ENCODE results near the gene OR7G1. TPM values are rescaled to one million over a fixed set of nuclear protein-coding genes. Genes with fewer than 3 reads are reported as not detected.
"Not testable (repeated sequence)": the region's sequence is repeated elsewhere in the genome, so short reads cannot be mapped to it uniquely, and the experiment has no call there.

The OR7G1 gene
- total and polyA plus RNA-seq, 4 donors = not detected

DNA sequence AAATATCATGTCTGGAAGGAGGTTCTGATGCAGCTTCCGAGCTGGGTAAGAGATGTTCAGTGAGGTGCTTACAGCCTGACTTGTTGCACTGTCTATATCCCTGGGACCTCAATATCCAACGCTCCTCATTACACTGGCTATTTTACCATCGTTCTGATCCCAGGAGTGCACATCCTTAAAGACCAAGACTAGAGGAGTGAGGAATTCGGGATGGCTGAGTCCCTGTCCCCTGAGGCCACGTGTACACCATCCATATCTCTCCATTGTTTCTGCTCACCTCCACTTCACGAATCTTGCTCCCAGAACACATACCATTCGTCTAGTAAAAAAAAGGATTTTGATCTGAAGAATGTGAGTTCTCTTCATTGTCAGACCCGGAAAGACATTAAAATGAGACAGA is 8.2 kb downstream of the OR7G1 start, which contains the start of gene OR7G2:
OR7G2 (minus strand) TSS at position 101 of the 400 bp plus-strand sequence. CDS start 4,232 bp downstream, outside the sequence.
- H3K27ac ChIP-seq (ENCODE audit: low read depth, low read length) = no peak within 1 kb of the TSS
- no CpG with 5 or more reads among the region's 8 CpGs for WGBS (ENCODE audit: insufficient coverage)
- no peaks in the 10 kb centered on the region for H3K27me3 ChIP-seq (ENCODE audit: control insufficient read depth, insufficient read depth, low read length)
- H3K4me1 ChIP-seq (ENCODE audit: control insufficient read depth, insufficient read depth, low read length) = no peaks in the 10 kb centered on the region
- no peaks in the 10 kb centered on the region for H3K36me3 ChIP-seq (ENCODE audit: control insufficient read depth, insufficient read depth, low read length)
- DNase-seq (ENCODE audit: low read depth in 4 of 6, low spot score in 6 of 6) = no peak
- H3K4me3 ChIP-seq (ENCODE audit: low read depth, low read length) = no peak within 1 kb of the TSS
- H3K9me3 ChIP-seq (ENCODE audit: control insufficient read depth, insufficient read depth, low read length) = no peaks in the 10 kb centered on the region

DNA sequence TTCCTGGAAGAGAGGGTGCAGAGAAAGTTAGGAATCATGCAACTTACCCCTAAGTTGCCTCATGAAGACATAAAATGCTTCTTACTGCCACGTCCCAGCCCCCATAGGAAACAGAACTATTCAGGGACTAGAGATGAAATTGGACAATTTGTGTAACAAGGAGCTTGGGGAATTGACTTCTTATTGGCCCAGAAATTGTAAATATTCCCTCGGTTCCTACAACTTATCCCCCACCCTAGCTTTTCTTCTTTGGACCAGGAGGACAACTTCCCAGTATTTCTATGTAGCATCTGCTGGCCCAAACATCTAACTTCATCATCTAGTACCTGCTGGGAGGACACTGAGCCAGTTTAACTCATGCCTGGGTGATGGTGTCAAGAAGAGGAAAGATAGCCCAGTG is 28.8 kb downstream of the OR7G1 start, which contains the start of gene OR1M1:
OR1M1 (plus strand) TSS at position 301 of the 400 bp plus-strand sequence. CDS start 6,184 bp downstream, outside the sequence.
- no peaks in the 10 kb centered on the region for H3K27me3 ChIP-seq (ENCODE audit: control insufficient read depth, insufficient read depth, low read length)
- H3K27ac ChIP-seq (ENCODE audit: low read depth, low read length) = no peak within 1 kb of the TSS
- WGBS (ENCODE audit: insufficient coverage) = no CpG with 5 or more reads among the region's 2 CpGs
- no peaks in the 10 kb centered on the region for H3K9me3 ChIP-seq (ENCODE audit: control insufficient read depth, insufficient read depth, low read length)
- DNase-seq (ENCODE audit: low read depth in 4 of 6, low spot score in 6 of 6) = no peak
- no peaks in the 10 kb centered on the region for H3K4me1 ChIP-seq (ENCODE audit: control insufficient read depth, insufficient read depth, low read length)
- H3K36me3 ChIP-seq (ENCODE audit: control insufficient read depth, insufficient read depth, low read length) = no peaks in the 10 kb centered on the region
- no peak within 1 kb of the TSS for H3K4me3 ChIP-seq (ENCODE audit: low read depth, low read length)

DNA sequence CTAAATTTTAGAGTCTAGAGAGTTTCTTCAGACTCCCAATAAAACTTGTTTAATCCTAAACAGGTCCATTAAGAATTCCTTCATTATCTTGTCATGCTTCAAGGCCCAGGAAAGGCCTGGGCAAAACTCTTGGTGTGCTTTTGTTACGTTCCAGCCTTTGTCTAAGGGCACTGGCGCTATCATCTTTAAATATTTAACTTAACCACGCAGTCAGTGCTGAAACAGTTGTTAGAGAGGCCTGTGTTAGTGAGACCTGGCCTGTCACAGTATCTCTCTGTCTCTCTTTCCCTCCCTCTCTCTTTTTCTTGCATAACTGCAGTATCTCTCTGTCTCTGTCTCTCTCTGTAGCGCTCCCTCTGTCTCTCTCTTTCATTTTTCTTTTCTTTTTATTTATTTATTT is 36.9 kb downstream of the OR7G1 start:
- DNase-seq (ENCODE audit: low read depth in 4 of 6, low spot score in 6 of 6) = no peak
- no peak overlapping the region for H3K27ac ChIP-seq (ENCODE audit: low read depth, low read length)
- no peaks in the 10 kb centered on the region for H3K9me3 ChIP-seq (ENCODE audit: control insufficient read depth, insufficient read depth, low read length)
- H3K36me3 ChIP-seq (ENCODE audit: control insufficient read depth, insufficient read depth, low read length) = no peaks in the 10 kb centered on the region
- no CpG with 5 or more reads among the region's 4 CpGs for WGBS (ENCODE audit: insufficient coverage)
- peaks cover 9% of the 10 kb centered on the region for H3K4me1 ChIP-seq (ENCODE audit: control insufficient read depth, insufficient read depth, low read length)
- H3K27me3 ChIP-seq (ENCODE audit: control insufficient read depth, insufficient read depth, low read length) = no peaks in the 10 kb centered on the region
- no peak overlapping the region for H3K4me3 ChIP-seq (ENCODE audit: low read depth, low read length)

DNA sequence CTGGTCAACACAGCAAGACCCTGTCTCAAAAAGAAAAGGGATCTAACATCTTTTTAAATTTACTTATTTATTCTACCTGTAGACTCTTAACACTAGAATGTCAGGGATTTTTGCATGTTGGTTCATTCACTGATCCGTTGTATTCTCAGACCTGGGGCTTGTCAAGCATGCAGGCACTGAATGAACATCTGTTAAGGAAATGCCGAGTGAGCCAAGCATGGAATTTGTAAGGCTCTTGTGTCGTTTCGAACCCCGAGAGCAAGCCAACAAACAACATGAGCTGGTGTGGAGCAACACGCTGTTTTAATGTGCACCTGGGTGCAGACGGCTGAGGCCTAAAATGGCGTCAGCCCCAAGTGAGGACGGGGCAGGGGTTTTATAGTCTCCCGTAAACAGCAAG is 38.7 kb downstream of the OR7G1 start:
- Histone ChIP-seq H3K9me3 (ENCODE audit: control insufficient read depth, insufficient read depth, low read length) (no peaks in the 10 kb centered on the region), H3K27me3 (ENCODE audit: control insufficient read depth, insufficient read depth, low read length) (no peaks in the 10 kb centered on the region), H3K4me3 (ENCODE audit: low read depth, low read length) (no peak overlapping the region), H3K36me3 (ENCODE audit: control insufficient read depth, insufficient read depth, low read length) (no peaks in the 10 kb centered on the region), H3K27ac (ENCODE audit: low read depth, low read length) (no peak overlapping the region), H3K4me1 (ENCODE audit: control insufficient read depth, insufficient read depth, low read length) (peaks cover 9% of the 10 kb centered on the region)
- 72% methylated on average over 10 of the region's 10 CpGs for WGBS (ENCODE audit: insufficient coverage)
- DNase-seq (ENCODE audit: low read depth in 4 of 6, low spot score in 6 of 6) = no peak

DNA sequence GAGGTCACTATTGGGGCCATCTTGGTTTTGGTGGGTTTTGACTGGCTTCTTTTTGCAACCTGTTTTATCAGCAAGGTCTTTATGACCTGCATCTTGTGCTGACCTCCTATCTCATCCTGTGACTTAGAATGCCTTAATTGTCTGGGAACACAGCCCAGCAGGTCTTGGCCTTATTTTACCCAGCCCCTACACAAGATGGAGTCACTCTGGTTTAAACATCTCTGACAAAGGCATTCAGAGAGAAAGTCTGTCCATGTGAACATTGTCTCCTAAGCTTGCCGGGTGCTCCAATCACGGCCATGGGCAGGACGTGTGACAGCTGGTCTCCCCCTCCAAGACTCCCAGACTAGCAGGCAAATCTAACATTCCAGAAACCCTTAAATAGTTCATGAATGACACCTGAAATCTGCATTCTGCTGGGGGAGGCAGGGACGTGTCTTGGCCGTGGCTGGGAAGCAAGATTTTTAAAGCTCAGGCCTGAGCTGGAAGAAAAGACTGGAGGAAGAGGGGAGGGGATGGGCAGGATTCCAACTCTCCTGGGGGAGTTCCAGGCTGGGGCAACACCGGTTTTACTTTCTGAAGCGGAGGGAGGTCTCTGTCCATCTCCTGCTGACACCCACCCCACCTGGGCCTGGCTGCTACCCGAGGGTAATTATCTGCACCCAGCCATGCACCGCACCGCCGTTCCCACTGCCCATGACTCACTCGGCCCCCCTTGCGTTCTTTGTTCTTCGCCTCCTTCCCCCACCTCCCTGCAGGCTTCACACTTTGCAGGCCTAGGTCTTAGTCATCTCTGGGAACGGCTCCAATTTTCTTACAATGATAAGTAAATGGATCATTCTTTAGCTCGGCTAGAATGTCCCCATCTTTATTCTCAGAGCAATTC is 40.3 kb downstream of the OR7G1 start:
- H3K4me3 ChIP-seq (ENCODE audit: low read depth, low read length) = no peak overlapping the region
- WGBS (ENCODE audit: insufficient coverage) = 18% methylated on average over 15 of the region's 16 CpGs
- H3K27me3 ChIP-seq (ENCODE audit: control insufficient read depth, insufficient read depth, low read length) = no peaks in the 10 kb centered on the region
- no peaks in the 10 kb centered on the region for H3K36me3 ChIP-seq (ENCODE audit: control insufficient read depth, insufficient read depth, low read length)
- peak; percentile 24 to 89 (median 41) for DNase-seq (ENCODE audit: low read depth in 4 of 6, low spot score in 6 of 6)
- H3K9me3 ChIP-seq (ENCODE audit: control insufficient read depth, insufficient read depth, low read length) = no peaks in the 10 kb centered on the region
- H3K27ac ChIP-seq (ENCODE audit: low read depth, low read length) = no peak overlapping the region
- peaks cover 9% of the 10 kb centered on the region for H3K4me1 ChIP-seq (ENCODE audit: control insufficient read depth, insufficient read depth, low read length)

DNA sequence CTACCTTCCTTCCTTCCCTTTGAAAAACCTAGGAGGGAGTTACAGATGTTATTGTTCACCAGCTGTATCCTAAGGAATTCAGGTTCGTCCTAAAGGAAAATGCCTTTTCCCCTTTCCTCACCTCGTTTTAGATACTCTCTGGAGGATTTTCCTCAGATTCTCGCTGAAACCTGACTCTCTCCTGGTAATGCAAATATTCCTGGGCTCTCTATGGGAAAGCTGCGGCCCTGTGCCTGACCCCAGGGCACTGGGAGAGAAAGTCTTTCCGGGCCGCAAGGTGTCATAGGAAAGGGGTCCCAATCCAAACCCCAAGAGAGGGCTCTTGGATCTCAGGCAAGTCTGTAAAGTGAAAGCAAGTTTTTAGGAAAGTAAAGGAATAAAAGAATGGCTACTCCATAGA is 41.8 kb downstream of the OR7G1 start:
- Histone ChIP-seq H3K4me1 (ENCODE audit: control insufficient read depth, insufficient read depth, low read length) (peaks cover 9% of the 10 kb centered on the region), H3K4me3 (ENCODE audit: low read depth, low read length) (no peak overlapping the region), H3K27ac (ENCODE audit: low read depth, low read length) (no peak overlapping the region), H3K9me3 (ENCODE audit: control insufficient read depth, insufficient read depth, low read length) (no peaks in the 10 kb centered on the region), H3K36me3 (ENCODE audit: control insufficient read depth, insufficient read depth, low read length) (no peaks in the 10 kb centered on the region), H3K27me3 (ENCODE audit: control insufficient read depth, insufficient read depth, low read length) (no peaks in the 10 kb centered on the region)
- 33% methylated on average over 1 of the region's 6 CpGs for WGBS (ENCODE audit: insufficient coverage)
- DNase-seq (ENCODE audit: low read depth in 4 of 6, low spot score in 6 of 6) = no peak

DNA sequence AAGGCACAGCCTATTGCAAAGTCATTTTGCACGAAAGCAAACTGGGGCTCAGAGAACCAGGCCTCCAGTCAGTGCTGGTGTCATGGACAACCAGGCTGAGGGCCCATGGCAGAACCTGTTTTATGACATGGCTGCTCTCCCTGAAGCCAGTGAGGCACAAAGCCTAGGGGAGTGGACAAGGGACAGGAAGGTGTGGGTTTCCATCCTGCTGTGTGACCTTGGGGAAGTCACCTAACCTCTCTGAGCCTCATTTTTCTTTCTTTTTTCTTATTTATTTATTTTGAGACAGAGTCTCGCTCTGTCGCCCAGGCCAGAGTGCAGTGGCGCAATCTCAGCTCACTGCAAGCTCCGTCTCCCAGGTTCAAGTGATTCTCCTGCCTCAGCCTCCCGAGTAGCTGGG is 43.8 kb downstream of the OR7G1 start:
- not testable (repeated sequence) for H3K27ac ChIP-seq (ENCODE audit: low read depth, low read length); H3K36me3 ChIP-seq (ENCODE audit: control insufficient read depth, insufficient read depth, low read length); H3K9me3 ChIP-seq (ENCODE audit: control insufficient read depth, insufficient read depth, low read length); DNase-seq (ENCODE audit: low read depth in 4 of 6, low spot score in 6 of 6); H3K4me3 ChIP-seq (ENCODE audit: low read depth, low read length); H3K27me3 ChIP-seq (ENCODE audit: control insufficient read depth, insufficient read depth, low read length); H3K4me1 ChIP-seq (ENCODE audit: control insufficient read depth, insufficient read depth, low read length)
- WGBS (ENCODE audit: insufficient coverage) = 87% methylated on average over 6 of the region's 6 CpGs

DNA sequence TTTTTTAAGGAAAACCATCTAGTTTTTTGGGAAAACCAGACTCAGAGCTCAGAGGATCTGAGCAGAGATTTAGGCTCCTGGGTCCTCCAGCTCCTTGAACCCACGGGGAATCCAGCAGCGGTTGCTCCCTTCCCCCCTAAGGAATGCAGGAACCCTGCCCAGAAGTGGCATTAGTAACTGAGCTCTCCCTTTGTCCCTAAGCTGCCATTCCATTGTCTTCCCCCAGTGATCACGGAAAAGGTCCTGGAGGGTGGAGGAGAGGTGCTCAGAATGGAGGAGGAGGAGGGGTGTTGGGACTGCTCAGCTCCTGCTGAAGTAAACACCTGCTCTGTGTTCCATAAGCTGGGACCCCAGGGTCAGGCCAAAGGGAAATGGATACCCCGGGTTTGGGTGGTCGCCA is 45.5 kb downstream of the OR7G1 start:
- H3K9me3 ChIP-seq (ENCODE audit: control insufficient read depth, insufficient read depth, low read length) = no peaks in the 10 kb centered on the region
- WGBS (ENCODE audit: insufficient coverage) = 33% methylated on average over 4 of the region's 5 CpGs
- H3K27ac ChIP-seq (ENCODE audit: low read depth, low read length) = no peak overlapping the region
- H3K4me1 ChIP-seq (ENCODE audit: control insufficient read depth, insufficient read depth, low read length) = peaks cover under 1% of the 10 kb centered on the region
- DNase-seq (ENCODE audit: low read depth in 4 of 6, low spot score in 6 of 6) = no peak
- H3K4me3 ChIP-seq (ENCODE audit: low read depth, low read length) = no peak overlapping the region
- H3K36me3 ChIP-seq (ENCODE audit: control insufficient read depth, insufficient read depth, low read length) = no peaks in the 10 kb centered on the region
- H3K27me3 ChIP-seq (ENCODE audit: control insufficient read depth, insufficient read depth, low read length) = no peaks in the 10 kb centered on the region

DNA sequence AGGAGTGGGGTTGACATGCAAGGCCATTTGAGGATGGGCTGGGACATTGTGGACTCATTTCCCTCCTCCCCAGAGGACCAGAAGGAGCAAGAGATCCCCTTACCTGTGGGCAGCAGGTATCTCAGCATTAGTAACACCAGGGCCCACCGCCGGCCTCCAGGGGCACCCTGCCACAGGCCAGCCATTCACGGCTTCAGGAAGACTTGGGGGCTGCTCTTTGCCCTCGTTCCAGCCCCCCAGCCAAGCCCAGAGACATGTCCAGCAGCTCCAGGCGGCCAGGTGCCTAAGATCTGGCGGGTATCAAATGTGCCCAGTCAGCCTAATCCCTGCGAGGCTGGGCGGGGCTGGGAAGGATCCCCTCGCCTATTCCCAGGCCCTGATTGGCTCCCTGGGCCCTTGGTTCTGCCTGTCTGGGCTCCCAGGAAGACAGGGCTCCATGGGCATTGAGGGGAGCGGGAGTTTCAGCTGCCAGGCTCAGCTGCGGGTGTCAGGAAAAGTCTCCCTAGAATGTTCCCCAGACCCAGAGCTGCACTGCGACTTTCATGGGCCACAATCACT is 50.0 kb downstream of the OR7G1 start:
- no peak overlapping the region for H3K27ac ChIP-seq (ENCODE audit: low read depth, low read length)

More for the DNA sequence above, 50.0 kb downstream of the OR7G1 start:
- no peaks in the 10 kb centered on the region for H3K9me3 ChIP-seq (ENCODE audit: control insufficient read depth, insufficient read depth, low read length)
- WGBS (ENCODE audit: insufficient coverage) = 64% methylated on average over 11 of the region's 12 CpGs
- no peaks in the 10 kb centered on the region for H3K4me1 ChIP-seq (ENCODE audit: control insufficient read depth, insufficient read depth, low read length)
- H3K27me3 ChIP-seq (ENCODE audit: control insufficient read depth, insufficient read depth, low read length) = no peaks in the 10 kb centered on the region
- no peak for DNase-seq (ENCODE audit: low read depth in 4 of 6, low spot score in 6 of 6)
- no peaks in the 10 kb centered on the region for H3K36me3 ChIP-seq (ENCODE audit: control insufficient read depth, insufficient read depth, low read length)
- H3K4me3 ChIP-seq (ENCODE audit: low read depth, low read length) = no peak overlapping the region

Measured in spinal cord (tissue), 10 donors.